ENCODE measurements around the gene STAT3.

STAT3 gene

DNA sequence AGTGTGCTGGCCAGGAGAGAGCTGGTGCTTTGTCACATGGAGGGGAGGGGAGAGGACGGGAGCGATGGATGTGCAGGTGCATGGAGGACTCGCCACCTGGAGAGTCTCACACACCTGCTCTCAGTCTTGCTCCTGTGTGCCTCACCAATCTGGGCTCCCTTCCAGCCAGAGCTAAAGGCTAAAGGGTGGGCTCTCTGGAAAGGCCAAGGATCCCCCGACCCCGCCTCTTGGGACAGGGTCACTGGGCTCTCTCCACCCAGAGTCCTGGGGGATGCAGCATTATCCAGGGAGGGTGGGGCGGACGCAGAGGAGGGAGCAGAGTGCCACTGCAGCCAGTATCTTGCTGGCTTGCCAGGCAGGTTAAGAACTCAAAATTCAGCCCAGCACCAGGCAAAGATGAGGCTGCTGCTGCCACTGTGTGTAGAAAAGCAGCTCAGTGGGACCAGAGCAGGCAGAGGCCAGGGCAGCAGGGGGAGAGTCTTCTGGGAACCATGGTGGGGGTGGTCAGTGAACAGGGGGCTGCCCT lies 106.6 kb downstream of the STAT3 start:
- no peak for DNase-seq (ENCODE audit: low read depth, low spot score)
- Histone ChIP-seq H3K9me3 (ENCODE audit: control insufficient read depth, insufficient read depth, low read length) (no peaks in the 10 kb centered on the region), H3K36me3 (ENCODE audit: control insufficient read depth, insufficient read depth, low read length) (no peaks in the 10 kb centered on the region), H3K27ac (ENCODE audit: low read length) (no peak overlapping the region), H3K4me1 (ENCODE audit: control insufficient read depth, insufficient read depth, low read length) (no peaks in the 10 kb centered on the region), H3K4me3 (ENCODE audit: low read length) (no peak overlapping the region), H3K27me3 (ENCODE audit: control insufficient read depth, insufficient read depth, low read length) (no peaks in the 10 kb centered on the region)
- WGBS (ENCODE audit: insufficient coverage, insufficient read length), result no CpG with 5 or more reads among the region's 7 CpGs

DNA sequence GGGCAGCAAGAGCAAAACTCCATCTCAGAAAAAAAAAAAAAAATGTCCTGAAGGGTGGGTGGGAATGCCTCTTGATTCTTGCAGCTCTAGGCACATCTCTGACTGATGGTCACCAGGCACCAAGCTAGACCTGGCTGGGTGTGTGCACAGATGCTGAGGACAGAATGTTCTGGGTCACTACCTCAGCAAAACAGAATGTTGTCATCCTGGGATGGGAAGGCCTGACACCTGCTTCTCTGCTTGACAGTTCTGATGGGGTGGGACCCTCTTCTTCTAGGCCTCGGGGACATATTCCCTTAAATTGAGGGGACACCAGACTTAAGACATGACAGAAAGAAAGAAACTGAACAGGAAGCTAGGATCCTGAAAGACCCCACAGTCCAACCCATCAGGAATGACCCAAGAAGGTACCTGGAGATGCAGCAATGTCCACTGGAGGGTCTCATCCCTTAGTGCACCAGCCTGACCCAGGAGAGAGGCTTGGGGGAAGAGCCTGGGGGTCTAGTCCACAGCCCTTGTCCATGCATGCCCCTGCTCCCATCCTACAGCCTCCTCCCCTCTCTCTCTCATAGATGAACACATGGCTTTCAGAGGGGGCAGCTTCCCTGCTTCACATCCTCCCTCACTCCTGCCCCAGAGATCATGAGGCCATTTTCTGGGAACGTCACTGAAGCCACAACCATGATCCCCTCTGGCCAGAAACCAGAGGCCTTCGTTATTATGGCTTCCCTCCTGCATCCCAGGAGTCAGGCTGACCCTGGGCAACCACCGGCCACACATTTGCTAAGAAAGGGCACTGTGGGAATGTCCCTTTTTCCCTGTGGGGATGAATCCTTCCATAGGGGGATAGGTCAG lies 108.2 kb downstream of the STAT3 start:
- Histone ChIP-seq H3K27ac (ENCODE audit: low read length) (no peak overlapping the region), H3K27me3 (ENCODE audit: control insufficient read depth, insufficient read depth, low read length) (no peaks in the 10 kb centered on the region), H3K4me1 (ENCODE audit: control insufficient read depth, insufficient read depth, low read length) (no peaks in the 10 kb centered on the region), H3K9me3 (ENCODE audit: control insufficient read depth, insufficient read depth, low read length) (no peaks in the 10 kb centered on the region), H3K36me3 (ENCODE audit: control insufficient read depth, insufficient read depth, low read length) (no peaks in the 10 kb centered on the region), H3K4me3 (ENCODE audit: low read length) (no peak overlapping the region)
- DNase-seq (ENCODE audit: low read depth, low spot score), result no peak
- no CpG with 5 or more reads among the region's 4 CpGs for WGBS (ENCODE audit: insufficient coverage, insufficient read length)

DNA sequence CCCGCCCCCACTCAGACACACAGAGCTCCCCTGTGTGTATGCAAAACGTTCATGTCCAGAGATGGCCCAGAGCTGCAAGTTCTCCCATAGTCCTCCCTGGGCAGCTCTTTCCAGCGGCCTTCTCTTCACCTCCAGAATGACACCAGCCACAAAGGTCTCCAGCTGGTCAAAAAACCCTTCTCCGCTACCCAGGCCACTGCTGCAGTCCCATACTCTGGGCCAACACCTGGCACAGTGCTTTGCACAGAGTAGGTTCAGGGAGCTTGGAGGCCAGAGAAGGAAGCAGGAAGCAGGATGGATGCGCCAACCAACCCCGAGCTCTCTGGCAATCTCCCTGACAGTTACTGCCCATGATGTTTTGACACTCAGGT lies 110.9 kb downstream of the STAT3 start:
- Histone ChIP-seq H3K27ac (ENCODE audit: low read length) (no peak overlapping the region), H3K27me3 (ENCODE audit: control insufficient read depth, insufficient read depth, low read length) (no peaks in the 10 kb centered on the region), H3K36me3 (ENCODE audit: control insufficient read depth, insufficient read depth, low read length) (no peaks in the 10 kb centered on the region), H3K4me3 (ENCODE audit: low read length) (no peak overlapping the region), H3K4me1 (ENCODE audit: control insufficient read depth, insufficient read depth, low read length) (no peaks in the 10 kb centered on the region), H3K9me3 (ENCODE audit: control insufficient read depth, insufficient read depth, low read length) (no peaks in the 10 kb centered on the region)
- DNase-seq (ENCODE audit: low read depth, low spot score), result no peak
- no CpG with 5 or more reads among the region's 6 CpGs for WGBS (ENCODE audit: insufficient coverage, insufficient read length)

DNA sequence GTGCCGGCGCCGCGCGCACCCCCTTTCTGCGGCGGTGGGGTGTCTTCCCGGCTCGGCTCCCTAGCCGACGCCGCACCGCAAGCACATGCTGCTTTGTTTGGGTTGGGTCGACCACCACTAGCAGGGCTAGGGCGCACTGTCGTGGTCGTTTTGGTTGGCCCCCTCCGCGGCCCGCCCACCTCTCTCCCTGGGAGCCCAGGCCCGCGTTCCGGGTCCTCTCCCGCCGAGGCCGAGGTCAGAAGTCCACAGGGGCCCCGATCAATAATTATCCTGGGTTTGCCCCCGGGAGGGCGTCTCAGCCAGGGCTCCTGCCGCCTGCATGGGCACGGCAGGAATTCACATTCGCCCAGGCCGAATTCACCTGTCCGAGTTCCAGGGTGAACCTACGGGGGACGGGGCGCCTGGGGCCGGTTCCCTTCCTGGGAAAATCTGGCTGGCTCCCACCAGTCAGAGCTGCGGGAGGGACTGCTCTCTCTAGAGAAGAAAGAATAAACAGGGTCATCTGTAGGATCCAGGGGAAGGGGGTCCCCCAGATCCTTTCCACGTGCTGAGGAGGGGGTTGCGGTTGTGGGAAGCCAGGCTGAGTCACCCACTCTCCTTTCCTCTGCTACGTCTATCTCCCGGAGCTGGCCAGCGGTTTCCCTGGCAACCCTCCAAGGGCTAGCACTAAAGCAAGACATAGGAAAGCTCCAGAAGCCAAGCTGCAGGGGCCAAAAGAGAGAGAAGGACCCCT lies 111.5 kb downstream of the STAT3 start:
- Histone ChIP-seq H3K4me1 (ENCODE audit: control insufficient read depth, insufficient read depth, low read length) (no peaks in the 10 kb centered on the region), H3K9me3 (ENCODE audit: control insufficient read depth, insufficient read depth, low read length) (no peaks in the 10 kb centered on the region), H3K36me3 (ENCODE audit: control insufficient read depth, insufficient read depth, low read length) (no peaks in the 10 kb centered on the region), H3K27me3 (ENCODE audit: control insufficient read depth, insufficient read depth, low read length) (no peaks in the 10 kb centered on the region), H3K27ac (ENCODE audit: low read length) (no peak overlapping the region), H3K4me3 (ENCODE audit: low read length) (peak overlapping the region; percentile 69)
- no peak for DNase-seq (ENCODE audit: low read depth, low spot score)
- no CpG with 5 or more reads among the region's 44 CpGs for WGBS (ENCODE audit: insufficient coverage, insufficient read length)

DNA sequence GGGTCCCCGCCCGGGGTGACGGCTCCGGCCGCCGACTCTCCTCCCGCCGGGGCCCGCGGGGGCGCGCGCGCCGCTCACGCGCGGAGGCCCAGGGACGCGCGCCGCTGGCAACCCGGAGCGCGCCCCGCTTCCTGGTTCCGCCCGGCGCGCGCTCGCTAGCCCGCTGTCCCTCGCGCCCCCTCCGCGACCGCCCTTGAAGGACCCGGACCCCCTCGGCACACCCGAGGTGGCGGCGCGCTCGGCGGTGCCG lies 112.0 kb downstream of the STAT3 start, which contains the start of gene STAT5B:
STAT5B (minus strand) TSS at position 33 of the 250 bp plus-strand sequence. CDS start 44,264 bp downstream, outside the sequence.
- no CpG with 5 or more reads among the region's 47 CpGs for WGBS (ENCODE audit: insufficient coverage, insufficient read length)
- H3K27ac ChIP-seq (ENCODE audit: low read length), result no peak within 1 kb of the TSS
- H3K4me1 ChIP-seq (ENCODE audit: control insufficient read depth, insufficient read depth, low read length), result no peaks in the 10 kb centered on the region
- no peaks in the 10 kb centered on the region for H3K36me3 ChIP-seq (ENCODE audit: control insufficient read depth, insufficient read depth, low read length)
- H3K27me3 ChIP-seq (ENCODE audit: control insufficient read depth, insufficient read depth, low read length), result no peaks in the 10 kb centered on the region
- H3K4me3 ChIP-seq (ENCODE audit: low read length), result peak within 1 kb of the TSS; percentile 69
- H3K9me3 ChIP-seq (ENCODE audit: control insufficient read depth, insufficient read depth, low read length), result no peaks in the 10 kb centered on the region
- no peak for DNase-seq (ENCODE audit: low read depth, low spot score)

DNA sequence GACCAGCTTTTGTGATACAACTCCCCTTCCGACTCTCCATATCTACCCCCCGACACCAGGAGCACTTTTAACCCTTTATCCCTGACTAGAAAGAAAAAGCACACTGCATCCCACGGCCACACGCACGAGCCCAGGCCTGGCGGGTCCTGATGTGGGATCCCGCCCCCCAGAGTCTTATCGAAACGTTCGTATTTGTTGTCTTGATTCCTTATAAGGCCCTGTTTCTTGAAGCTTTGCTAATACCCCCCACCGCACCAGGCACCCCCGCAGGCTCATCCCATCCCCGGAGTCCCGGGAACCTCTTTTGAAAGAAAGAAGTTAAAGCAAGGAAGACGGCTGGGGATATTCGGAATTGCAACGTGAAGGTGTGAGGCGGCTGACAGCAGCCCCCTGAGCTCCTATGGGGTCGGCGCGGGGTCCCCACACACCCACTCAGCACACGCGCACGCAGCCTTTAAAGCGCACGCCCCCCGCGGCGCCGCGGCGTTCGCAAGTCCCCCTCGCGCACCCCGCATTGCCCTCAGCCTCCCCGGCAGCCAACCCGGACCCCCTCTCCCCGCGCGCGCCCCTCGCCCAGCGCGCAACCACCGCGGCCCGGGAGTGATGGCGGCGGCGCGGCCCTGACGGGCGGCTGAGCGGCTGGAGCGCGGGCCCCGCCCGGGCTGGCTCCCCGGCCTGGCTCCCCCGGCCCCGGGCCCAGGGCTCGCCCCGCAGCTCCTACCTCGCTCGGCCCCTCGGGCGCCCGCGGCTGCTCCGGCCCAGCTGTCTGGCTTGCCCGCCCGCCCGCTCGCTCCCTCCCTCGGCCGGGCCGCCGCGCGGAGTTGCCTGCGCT lies 112.5 kb downstream of the STAT3 start:
- no peaks in the 10 kb centered on the region for H3K36me3 ChIP-seq (ENCODE audit: control insufficient read depth, insufficient read depth, low read length)
- WGBS (ENCODE audit: insufficient coverage, insufficient read length), result no CpG with 5 or more reads among the region's 82 CpGs
- no peaks in the 10 kb centered on the region for H3K9me3 ChIP-seq (ENCODE audit: control insufficient read depth, insufficient read depth, low read length)
- no peaks in the 10 kb centered on the region for H3K27me3 ChIP-seq (ENCODE audit: control insufficient read depth, insufficient read depth, low read length)
- H3K27ac ChIP-seq (ENCODE audit: low read length), result no peak overlapping the region
- H3K4me1 ChIP-seq (ENCODE audit: control insufficient read depth, insufficient read depth, low read length), result no peaks in the 10 kb centered on the region
- no peak for DNase-seq (ENCODE audit: low read depth, low spot score)
- peak overlapping the region; percentile 69 for H3K4me3 ChIP-seq (ENCODE audit: low read length)

DNA sequence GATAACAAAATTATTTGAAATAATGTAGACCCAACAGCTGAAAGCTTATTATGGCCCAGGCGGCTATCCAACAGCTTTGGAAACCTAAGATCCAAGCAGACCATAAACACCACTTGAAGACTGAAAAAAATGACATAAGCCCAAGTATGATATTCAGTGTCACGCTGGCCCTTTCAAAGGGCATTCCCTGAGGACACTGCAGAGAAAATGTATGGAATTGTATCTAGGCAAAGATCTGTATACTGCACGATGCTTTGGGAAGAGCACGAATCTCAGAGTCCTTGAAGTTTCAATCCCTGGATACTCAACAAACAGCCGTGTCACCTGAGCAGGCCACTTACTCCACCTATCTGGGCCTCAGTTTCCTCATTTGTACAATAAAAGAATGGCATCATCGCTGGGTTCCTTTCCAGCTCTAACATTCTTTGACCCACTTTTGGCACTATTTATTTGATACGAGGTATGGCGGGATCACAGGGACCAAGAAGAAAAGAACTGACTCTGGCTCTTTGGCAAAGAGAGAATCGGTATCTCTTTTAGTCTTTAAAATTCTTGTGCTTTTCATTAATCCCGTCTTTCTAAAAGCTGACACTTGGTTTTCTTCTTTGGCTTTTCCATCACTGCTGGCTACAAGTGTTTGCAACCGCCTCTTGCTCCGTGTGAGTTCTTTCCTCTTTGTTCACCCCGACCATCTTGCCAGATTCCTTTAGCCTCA lies 113.3 kb downstream of the STAT3 start:
- no peak overlapping the region for H3K27ac ChIP-seq (ENCODE audit: low read length)
- no peak for DNase-seq (ENCODE audit: low read depth, low spot score)

DNA sequence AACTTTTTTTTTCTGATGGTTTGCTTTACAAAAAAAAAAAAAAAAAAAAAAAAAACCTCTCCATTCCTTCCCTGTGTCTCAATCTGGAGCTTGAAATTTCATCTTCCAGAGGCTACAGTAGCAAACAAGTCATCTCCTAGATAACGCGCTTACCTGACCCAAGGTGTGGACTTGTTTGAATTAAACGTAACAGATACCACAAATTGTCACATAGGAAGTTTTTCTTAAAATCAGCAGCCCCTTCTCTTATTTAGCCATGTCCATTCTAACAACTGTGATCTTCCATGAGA lies 114.0 kb downstream of the STAT3 start:
- Histone ChIP-seq H3K4me3 (ENCODE audit: low read length) (no peak overlapping the region), H3K4me1 (ENCODE audit: control insufficient read depth, insufficient read depth, low read length) (no peaks in the 10 kb centered on the region), H3K27ac (ENCODE audit: low read length) (no peak overlapping the region), H3K9me3 (ENCODE audit: control insufficient read depth, insufficient read depth, low read length) (no peaks in the 10 kb centered on the region), H3K36me3 (ENCODE audit: control insufficient read depth, insufficient read depth, low read length) (no peaks in the 10 kb centered on the region), H3K27me3 (ENCODE audit: control insufficient read depth, insufficient read depth, low read length) (no peaks in the 10 kb centered on the region)
- no peak for DNase-seq (ENCODE audit: low read depth, low spot score)
- no CpG with 5 or more reads among the region's 3 CpGs for WGBS (ENCODE audit: insufficient coverage, insufficient read length)

More for the DNA sequence above, 113.3 kb downstream of the STAT3 start:
- Histone ChIP-seq H3K27me3 (ENCODE audit: control insufficient read depth, insufficient read depth, low read length) (no peaks in the 10 kb centered on the region), H3K9me3 (ENCODE audit: control insufficient read depth, insufficient read depth, low read length) (no peaks in the 10 kb centered on the region), H3K4me1 (ENCODE audit: control insufficient read depth, insufficient read depth, low read length) (no peaks in the 10 kb centered on the region), H3K36me3 (ENCODE audit: control insufficient read depth, insufficient read depth, low read length) (no peaks in the 10 kb centered on the region), H3K4me3 (ENCODE audit: low read length) (peak overlapping the region; percentile 69; the same call in 1 of the 2 replicates)
- no CpG with 5 or more reads among the region's 13 CpGs for WGBS (ENCODE audit: insufficient coverage, insufficient read length)

DNA sequence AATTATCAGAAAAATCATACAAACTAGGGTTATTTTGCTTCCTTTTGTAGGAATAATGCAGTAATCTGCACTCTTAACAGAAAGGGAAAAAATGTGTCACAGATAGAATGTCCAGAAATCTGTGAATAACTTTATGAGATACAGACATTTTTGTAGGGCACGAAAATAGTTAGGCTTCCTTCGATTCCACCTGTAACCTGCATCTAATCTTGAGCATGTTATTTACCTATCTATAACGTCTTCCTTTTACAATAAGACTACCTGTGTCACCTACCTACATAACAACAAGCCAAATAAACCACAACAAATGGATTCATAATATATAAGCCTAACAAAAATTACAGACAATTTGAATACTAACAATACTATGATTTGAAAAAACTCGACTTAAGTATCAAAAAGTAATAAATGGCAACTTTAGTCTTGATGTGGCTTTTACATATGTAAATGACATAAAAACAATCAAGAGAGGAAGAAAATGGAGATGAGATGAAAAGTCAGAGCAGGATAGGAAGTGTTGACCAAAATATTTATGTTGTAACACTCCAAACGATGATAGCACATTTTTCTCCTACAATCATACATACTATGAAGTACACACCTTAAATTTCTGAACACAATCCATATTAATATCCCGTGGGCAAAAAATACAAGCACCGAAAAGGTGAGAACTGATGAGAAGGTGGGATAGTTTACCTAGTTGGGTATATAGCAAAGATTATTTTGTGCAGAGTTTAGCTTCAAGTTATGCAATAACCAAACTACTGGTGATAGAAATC lies 114.6 kb downstream of the STAT3 start:
- no peaks in the 10 kb centered on the region for H3K4me1 ChIP-seq (ENCODE audit: control insufficient read depth, insufficient read depth, low read length)
- no peaks in the 10 kb centered on the region for H3K36me3 ChIP-seq (ENCODE audit: control insufficient read depth, insufficient read depth, low read length)
- H3K27me3 ChIP-seq (ENCODE audit: control insufficient read depth, insufficient read depth, low read length), result no peaks in the 10 kb centered on the region
- no peak for DNase-seq (ENCODE audit: low read depth, low spot score)
- WGBS (ENCODE audit: insufficient coverage, insufficient read length), result no CpG with 5 or more reads among the region's 7 CpGs
- H3K9me3 ChIP-seq (ENCODE audit: control insufficient read depth, insufficient read depth, low read length), result no peaks in the 10 kb centered on the region
- no peak overlapping the region for H3K4me3 ChIP-seq (ENCODE audit: low read length)
- H3K27ac ChIP-seq (ENCODE audit: low read length), result no peak overlapping the region

Data from iPS DF 6.9 (cell line).